ENCODE measurements around the gene ZBTB9.
A peak's percentile ranks its signal among the peaks of the same experiment; 100 is the strongest.

The ZBTB9 gene

DNA sequence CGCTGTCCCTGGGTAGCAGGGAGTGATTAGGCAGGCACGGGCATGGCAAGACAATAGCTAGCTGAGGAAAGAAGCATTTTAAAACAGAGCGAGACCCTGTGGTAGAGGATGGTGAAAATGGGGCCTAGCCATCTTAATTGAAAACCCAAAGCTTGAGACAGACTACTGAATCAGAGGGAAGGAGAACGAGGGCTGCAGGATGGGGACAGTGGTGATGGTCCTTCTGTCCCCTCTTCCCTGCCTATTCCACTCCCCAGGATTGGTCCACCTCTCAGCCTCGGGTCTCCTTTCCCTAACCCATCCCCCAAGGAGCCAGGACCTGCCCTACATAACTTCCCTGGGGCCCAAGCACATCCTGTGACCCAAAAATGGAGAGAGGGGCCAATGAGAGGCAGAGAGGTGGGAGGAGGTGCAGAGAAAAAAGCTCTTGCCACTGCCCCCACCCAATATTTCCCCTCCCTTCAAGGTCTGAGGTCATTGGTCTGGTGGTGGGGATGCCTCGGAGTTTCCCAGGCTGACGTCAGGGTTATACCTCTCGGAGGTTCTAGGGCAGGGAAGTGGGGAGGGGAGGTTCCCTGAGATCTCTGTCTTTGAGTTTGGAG is 35.6 kb upstream of the ZBTB9 start:
- no peak for DNase-seq

DNA sequence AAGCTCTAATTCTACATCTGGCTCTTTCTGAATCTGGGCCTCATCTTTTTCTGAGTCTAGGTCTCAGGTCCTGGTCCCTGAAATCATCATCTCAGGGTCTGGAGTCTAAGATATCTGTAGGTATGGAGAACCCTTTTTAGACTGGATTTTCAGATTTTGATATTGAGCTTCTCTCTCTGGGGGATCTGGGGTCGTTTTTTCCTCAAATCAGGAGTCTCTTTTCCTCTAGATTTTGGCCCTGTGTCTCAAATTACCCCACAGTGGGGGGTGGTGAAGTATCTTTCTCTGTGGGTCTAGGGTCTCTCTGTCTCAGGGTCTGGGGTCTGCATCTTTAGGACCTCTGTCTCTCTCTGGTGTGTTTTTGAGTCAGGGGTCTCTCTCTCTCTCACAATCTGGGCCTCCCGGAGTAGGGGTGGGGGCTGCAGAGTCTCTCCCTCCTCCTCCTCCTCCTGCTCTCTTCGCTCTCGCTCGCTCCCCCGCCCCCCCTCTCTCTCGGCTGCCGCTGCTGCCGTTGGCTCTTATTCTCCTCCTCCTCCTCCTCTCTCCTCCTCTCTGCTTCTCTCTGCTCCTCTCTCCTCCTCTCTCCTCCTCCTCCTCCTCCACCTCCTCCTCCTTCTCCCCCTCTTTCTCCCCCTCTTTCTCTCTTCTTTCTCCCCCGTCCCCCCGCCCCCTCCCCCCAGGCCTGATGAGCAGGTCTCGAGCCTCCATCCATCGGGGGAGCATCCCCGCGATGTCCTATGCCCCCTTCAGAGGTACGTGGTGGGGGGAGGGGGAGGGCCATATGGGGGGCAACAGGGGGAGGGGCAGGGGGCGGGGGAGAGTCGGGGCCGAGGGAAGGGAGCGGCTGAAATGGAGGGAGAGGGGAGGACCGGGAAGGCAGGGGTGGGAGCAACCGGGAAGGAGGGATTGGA is 34.5 kb upstream of the ZBTB9 start, which contains the start of gene SYNGAP1:
TSS of gene SYNGAP1 (plus strand) at position 486 of the 911 bp plus-strand sequence. CDS start at position 686, 200 bp downstream.
- no peak for DNase-seq

- no peak for DNase-seq
These were observed 33.7 kb upstream of the ZBTB9 start for GRCh38 chr6:33420491-33421343.

GRCh38 chr6:33421344-33421643 is 33.1 kb upstream of the ZBTB9 start:
- DNase-seq: no peak

GRCh38 chr6:33423777-33424176 is 30.6 kb upstream of the ZBTB9 start:
- no peak for DNase-seq

DNA sequence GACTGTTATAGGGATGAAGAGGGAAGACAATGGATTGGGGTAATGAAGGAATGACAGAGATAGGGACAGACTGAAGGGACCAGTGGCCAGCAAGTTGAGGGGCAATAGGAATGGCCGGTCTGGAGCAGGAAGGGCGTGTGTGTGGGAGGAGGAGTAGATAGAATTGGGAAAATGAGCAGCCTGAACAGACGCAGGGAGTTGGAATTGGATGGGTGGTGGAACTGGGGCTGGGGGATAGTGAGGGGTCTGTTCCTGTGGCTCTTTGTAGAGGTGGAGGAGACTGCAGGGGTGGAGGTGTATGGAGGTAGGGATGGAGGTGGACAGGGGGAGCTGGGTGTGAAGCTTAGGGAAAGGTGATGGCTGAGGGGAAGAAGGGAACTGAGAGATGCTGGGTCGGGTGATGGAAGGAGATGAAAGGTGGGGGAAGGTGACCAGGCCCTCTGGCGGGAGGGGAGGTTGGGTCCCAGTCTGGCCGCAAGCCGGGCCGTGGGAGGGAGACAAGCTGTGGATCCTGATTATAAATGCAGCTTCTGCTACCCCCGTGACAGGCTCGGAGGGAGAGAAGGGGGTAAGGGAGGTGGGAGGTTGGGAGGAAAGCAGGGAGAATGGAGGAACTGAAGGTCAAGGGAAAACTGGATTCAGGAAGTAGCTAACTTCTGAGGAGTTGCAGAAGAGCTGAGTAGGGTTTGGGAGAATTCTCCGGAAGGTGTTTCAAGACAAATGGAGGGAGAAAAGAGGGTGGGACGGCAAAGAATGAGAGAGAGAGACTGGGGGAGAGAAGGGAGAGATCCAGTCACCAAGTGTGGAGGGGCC is 29.3 kb upstream of the ZBTB9 start:
- no peak for DNase-seq

- DNase-seq: peak; percentile 65
These were observed 28.5 kb upstream of the ZBTB9 start for GRCh38 chr6:33425668-33426577.

DNA sequence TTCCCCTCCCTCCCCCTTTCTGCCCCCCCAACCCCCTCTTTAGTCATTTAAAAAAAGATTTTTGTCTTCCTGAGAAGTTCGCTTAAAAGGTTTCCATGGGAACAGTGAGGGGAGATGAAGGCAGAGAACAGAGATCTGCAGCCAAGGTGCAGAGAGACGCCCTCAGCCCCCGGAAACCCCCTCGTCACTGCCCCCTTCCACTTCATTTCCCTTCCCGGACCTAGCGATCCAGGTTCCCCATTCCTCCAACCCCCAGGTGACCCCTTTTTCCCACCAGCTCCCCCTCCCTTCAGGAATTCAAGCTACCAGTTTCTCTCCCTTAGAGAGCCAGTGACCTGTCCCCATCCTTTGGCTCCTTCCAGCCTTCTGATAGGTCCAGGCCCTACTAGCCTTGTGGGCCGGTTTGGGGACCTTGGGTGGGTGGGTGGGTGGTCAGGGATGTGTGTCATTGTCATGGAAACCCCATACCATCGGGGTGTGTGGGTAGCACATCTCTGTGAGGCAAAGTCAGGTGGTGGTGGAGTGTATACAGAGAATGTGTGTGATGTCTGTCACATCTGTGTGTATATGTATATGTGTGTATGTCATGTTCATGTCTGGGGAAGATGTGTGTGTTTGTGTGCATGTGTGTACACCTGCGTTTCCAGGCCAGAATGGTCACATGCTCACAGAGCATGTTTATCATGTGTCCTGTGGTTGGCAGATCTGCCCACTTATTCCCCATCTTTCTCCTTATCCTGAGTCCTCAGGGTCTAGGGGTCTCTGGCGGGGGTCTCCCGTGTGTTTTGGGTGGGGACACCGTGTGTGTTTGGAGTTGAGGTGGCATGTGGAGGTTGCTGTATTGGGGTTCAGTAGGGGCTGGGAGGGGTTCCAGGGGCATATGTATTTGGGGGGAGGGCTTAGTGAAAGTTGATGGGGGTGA is 27.5 kb upstream of the ZBTB9 start:
- DNase-seq: no peak

- peak; percentile 69 for DNase-seq
These were observed 26.7 kb upstream of the ZBTB9 start for GRCh38 chr6:33427585-33428223.

DNA sequence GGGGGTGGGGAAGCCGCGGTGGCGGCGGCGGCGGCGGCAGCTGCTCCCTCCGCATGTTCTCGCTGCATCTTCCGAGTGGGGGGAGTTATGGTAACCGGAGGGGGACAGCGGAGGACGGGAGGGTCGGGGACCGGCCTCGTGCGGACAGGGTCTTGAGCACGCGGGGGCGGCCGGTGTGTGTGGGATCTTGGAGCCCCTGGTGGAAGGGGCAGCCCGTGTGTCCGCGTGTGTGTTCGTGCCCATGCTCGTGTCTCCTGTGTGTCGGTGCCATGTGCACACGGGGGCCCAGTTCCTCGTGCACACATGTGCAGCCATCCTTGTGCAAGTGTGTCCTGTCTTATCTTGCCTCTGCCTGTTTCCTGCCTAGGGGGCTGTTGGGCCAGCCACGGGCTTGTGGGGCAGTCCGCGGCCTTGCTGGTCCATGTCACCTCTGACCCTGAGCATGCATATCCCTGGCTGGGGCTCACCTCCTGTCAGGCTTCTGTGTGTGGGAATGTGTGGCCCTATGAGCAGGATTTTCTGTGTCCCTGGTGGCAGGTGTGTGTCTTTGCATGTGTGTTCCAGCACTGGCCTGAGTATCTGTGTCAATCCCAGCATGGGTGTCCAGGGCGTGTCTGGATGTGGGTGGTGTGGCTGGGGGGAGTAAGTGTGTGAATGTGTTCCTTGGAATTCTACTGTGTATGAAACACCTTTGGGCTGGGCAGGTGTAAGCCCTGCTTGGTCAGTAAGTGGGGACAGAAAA is 26.0 kb upstream of the ZBTB9 start:
- DNase-seq: no peak

DNA sequence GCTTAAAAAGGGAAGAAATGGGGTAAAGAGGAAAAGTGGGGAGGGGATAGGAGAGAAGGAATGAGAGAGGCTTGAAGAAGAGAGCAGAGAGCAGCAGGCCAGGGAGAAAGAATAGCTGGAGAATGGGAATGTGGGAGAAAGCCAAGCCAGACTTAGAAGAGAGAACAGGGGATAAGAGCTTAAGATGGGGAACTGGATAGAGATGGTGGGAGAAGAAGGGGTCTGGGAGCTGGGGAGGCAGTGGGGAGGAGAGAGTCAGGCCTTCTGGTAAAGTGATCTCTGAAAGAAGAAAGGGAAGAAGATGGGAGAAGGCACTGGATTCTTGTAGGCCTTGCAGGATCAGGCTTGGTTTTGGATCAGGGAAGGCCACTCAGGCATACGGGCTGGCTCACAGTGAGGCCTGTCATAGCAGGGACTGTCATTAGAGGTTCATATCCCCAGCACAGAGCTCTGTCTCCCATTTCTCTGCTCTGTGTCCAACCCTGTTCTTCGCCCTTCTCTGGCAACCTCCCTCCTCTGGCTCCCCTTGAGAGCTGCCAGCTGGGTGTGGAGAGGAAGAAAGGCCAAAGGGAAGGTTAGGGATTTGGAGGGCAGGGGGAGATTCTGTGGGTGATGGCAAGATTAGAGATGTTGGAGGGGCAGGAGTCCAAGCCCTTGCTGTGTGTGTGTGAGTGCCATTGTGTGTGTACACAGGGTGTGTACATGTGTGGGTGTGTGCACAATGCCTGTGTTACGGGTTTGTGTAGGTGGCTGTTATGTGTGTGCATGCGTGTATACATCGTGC is 25.2 kb upstream of the ZBTB9 start:
- DNase-seq: no peak

DNA sequence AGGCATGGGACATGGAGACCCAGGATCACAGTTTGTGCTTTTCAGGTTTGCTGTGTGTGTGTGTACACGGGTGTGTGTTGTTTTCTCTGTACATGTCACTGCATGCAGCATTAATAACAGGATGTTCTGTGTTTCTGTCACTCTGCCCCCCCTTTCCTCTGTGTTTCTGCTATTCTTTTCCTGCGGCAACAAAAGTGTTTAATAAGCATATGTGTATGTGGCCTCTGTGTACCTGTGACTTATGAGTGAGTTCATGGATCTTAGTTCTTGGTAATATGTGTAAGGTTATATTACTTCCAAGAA is 24.7 kb upstream of the ZBTB9 start:
- DNase-seq: no peak

GRCh38 chr6:33430334-33430733 is 24.0 kb upstream of the ZBTB9 start:
- DNase-seq: no peak

GRCh38 chr6:33430991-33431879 is 23.1 kb upstream of the ZBTB9 start:
- peak; percentile 71 for DNase-seq

GRCh38 chr6:33431880-33432541 is 22.4 kb upstream of the ZBTB9 start:
- no peak for DNase-seq

GRCh38 chr6:33432546-33432945 is 21.8 kb upstream of the ZBTB9 start:
- DNase-seq: no peak

All from activated gamma-delta T cell (primary cell).